GM21367 (cell line): ENCODE data around the gene SURF2.

Experiments used
- ATAC-seq: cut with Tn5 transposase; IDR thresholded peaks from one replicate; pipeline ENCODE4 v1.9.1; 2021; ENCODE audit not compliant: unreplicated experiment

The SURF2 gene

GRCh38 chr9:133353548-133353947 is 2.8 kb upstream of the SURF2 start:
- ATAC-seq: no peak

DNA sequence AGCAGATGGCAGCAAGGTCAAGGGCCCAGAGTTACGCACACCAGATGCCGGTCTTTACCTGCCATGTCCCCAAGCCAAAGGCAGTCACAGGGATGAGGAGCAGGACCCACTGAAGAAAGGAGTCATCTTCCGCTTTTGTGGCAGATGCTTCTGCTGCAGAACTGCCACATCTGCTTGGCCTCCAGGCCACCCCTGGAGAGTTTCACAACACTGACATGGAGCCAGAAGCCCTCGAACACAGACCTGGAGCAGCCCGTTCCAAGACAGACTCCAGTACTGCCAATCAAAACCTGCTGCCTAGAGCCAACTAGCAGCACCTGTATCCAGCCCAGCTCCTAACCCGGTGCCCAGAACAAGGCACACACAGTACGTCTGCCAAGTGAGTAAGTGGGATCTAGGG is 1.6 kb upstream of the SURF2 start:
- ATAC-seq: no peak

- ATAC-seq: no peak
Observed at GRCh38 chr9:133355881-133356357, 431 bp upstream of the SURF2 start.

- no peak for ATAC-seq
Observed at GRCh38 chr9:133357656-133358055, 1.3 kb downstream of the SURF2 start.

GRCh38 chr9:133359399-133360175 is 3.2 kb downstream of the SURF2 start:
- ATAC-seq: no peak

GRCh38 chr9:133360400-133361393 is 4.3 kb downstream of the SURF2 start:
- no peak for ATAC-seq

DNA sequence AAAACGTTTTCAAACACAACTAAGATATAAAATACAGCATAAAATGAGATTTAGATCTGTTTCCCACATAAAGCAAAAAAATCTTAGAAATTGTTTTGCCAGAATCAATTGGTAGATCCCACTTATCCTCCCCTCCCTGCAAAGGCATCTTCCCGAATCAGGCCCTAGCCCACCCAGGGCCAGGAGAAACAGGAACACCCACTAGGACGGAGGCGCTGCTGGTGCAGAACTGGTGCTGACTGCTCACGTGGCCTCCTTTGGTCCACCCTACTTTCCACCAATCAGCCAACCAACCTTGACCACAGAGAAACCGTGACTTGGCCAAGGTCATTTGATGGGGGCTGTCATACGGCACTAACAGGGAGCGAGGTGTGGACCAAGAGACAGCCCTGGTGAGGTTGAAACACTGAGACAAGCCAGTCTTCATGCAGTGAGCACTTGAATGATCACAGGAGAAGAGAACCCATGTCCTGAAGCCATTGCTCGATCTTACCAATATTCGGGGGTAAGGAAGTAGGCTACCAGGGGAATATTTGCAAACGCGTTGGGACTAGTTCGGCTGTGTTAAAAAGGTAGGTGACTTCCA is 5.2 kb downstream of the SURF2 start:
- no peak for ATAC-seq

DNA sequence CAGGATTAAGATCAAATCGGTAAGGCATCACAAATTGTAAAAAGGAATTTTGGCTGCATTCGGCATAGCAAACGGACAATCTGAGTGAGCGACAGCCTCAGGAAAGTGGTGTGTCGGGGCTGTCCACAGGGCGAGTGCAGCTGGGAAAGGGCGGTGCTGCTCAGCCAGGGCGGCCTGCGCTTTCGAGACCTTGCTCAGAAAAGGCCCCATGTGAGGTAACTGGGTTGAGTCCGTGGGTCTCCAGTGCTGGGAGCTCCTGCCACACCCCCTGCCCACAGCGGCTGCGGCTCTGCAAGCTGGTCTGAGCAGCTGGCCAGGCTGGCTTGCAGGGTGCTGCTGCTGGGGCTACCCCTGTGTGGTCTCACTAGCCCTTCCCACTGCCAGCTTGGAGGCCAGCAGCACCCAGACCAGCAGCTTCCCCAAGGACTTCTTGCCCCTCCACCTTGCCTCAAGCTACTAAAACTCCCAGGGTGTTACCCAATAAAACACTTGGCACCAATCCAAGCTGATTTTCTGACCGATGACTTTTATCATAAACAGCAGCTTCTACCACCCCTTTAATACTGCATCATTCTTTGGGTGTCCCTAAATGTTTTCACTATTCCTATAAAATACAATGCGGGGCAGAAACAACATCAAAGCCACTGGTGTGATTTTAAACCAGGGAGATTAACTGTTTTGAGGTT is 6.2 kb downstream of the SURF2 start:
- no peak for ATAC-seq

- no peak for ATAC-seq
Observed at GRCh38 chr9:133366435-133366834, 10.1 kb downstream of the SURF2 start.

DNA sequence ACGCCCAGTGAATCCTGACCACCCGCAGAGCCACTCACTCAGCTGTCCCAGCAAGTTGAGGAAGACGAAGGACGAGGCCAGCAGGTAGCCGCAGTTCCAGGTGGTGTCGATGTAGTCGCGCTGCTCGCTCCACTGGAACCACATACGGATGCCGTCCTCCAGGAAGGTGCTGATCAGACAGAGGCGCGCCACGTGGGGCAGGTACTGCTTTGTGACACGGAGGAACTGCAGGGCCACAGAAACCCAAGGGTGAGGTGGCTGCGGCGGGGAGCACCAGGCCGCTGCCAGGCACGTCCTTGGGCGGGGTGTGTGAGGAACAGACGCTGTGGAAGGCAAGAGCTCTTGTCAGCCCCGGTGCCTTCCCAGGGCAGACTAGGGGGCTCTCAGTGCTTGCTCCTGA is 10.9 kb downstream of the SURF2 start:
- no peak for ATAC-seq

DNA sequence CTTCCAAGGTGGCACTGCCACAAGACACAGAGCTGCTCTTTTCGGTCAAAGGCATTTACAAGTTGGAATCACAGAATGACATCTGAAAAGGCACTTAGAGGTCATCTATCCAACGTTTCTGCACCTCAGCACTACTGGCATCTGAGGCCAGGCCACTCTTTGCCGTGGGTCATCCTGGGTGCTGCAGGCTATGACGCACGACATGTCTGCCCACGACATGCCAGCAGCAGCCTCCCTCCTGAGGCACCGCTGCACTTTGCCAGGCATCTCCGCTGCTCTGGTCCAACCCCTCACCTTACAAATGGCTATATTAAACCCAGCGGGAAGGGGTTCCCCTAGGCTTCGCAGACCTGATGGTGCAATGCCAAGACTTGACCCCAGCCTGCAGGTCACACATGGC is 11.4 kb downstream of the SURF2 start:
- no peak for ATAC-seq

- no peak for ATAC-seq
Observed at GRCh38 chr9:133368249-133368881, 12.0 kb downstream of the SURF2 start.

- no peak for ATAC-seq
Observed at GRCh38 chr9:133369422-133369821, 13.1 kb downstream of the SURF2 start.

DNA sequence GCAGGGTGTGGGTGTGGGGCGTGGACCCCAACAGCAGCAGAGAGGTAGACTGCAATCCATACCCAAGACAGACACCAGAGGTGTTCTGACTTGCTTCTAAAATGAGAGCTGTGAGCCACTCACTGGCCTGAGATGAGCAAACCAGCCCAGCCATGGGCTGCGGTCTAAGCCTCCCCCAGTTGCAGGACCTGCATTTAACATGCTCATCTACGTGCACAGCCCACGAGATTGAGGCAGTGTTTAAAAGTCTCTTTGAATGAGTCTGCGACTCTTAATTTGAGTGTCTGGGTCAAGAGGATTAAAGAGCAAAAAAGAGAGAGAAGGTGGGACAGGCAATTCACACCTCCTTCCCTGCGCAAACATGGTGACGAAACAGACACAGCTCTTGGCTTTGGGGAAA is 13.6 kb downstream of the SURF2 start:
- no peak for ATAC-seq

GRCh38 chr9:133370685-133371084 is 14.3 kb downstream of the SURF2 start:
- no peak for ATAC-seq

GRCh38 chr9:133371261-133371711 is 14.9 kb downstream of the SURF2 start:
- no peak for ATAC-seq

- no peak for ATAC-seq
Observed at GRCh38 chr9:133372144-133372543, 15.8 kb downstream of the SURF2 start.

DNA sequence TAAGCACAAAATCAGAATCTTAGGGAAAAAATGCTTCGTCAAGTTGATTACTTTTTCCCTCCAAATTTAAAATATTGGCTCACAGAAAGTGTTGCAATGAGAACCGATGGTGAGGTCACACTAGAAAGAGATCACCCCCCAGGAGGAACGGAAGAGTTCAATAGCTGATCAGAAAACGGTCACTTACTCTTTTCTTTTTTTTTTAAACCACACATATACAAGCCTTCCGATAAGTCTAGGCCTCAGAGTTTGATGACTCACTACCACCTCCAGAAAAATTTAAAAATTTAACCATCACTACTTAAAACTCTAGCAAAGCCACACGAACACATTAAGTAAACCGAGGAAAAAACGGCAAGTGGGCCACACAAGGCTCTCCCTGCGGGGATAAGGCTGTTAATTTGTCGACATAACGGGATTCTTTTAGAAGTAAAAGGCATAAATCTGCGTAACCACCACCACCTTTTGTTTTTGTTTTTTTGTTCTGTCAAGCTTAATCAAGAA is 18.3 kb downstream of the SURF2 start:
- no peak for ATAC-seq

- peak; percentile 4 for ATAC-seq
Observed at GRCh38 chr9:133375116-133375723, 18.9 kb downstream of the SURF2 start.
